Activated CD8-positive, alpha-beta memory T cell treated with anti-CD3 and anti-CD28 coated beads, Interleukin-2, amount 50 U/mL, for 48 hours (primary cell): ENCODE measurements around the gene ATP6V0A4.
"Not testable (repeated sequence)": the region's sequence is repeated elsewhere in the genome, so short reads cannot be mapped to it uniquely, and the experiment has no call there.

ENCODE experiments used
- DNase-seq: peaks from one replicate; pipeline ENCODE4 v3.0.0-alpha.2; 2020

ATP6V0A4 gene

DNA sequence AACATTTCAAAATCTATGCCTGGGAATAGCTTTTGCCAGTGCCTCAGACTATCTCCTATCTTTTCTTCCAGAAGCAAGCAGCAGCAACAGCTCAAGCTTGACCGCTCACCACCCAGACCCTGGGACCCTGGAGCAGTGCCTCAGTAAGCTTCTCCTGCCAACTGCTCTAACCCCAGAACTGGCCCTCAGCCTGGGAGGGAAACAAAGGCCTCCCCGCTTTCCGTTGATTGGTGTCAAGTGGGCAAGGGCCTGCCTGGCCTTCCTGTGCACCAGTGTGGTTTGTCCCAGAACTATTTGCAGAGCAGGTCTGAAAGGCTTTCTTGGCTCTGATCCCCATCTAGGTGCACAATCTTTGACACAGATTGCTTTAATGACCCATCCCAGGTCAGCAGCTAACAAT, 3.3 kb upstream of the ATP6V0A4 start:
- no peak for DNase-seq

DNA sequence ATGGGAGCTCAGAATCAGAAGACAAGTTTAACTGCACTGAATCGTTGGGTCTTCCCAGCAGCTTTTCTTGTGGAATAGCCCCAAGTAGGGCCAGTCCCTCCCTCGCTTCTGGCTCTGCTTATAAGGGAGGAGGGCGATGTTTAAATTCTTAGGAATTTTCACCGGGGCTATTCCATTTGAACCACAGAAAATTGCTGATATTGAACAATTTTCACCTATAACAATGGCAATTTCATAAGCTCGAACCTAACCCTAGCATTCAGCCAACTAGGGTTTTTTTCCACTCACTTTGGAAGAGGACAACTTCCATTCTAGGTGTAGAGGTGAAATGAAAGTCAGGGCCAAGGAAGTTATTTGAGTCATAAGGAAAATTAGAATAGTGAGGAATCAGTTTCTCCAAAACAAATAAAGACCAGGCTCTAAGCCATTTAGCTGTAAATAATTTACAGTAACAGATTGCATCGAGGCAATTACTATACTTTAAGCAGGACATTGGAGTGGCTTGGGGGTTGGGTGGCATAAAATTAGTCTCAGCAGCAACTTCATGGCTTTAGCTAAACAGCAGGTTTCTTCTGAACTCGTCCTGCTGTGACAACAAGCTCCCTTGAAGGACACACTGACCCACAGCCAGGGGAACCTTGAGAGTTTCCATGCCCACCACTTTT, 1.5 kb upstream of the ATP6V0A4 start:
- DNase-seq: no peak

DNA sequence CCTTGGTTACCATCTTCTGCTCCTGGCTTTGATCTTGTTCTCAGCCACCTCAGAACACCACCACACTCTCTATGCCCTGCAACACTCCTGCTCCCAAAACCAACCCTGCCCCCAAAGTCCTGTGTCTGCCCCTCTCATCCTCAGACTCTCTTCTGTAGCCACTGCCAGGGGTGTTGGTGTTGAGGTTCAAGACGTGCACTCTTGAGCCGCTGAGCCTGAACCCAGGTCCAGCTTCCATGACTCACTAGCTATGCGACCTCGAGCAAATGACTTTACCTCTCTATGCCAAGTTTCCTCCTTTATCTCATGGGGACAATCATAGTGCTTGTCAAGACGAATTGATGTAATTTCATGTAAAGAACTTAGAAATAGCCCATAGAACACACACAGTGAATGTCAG, 840 bp upstream of the ATP6V0A4 start:
- DNase-seq: no peak

DNA sequence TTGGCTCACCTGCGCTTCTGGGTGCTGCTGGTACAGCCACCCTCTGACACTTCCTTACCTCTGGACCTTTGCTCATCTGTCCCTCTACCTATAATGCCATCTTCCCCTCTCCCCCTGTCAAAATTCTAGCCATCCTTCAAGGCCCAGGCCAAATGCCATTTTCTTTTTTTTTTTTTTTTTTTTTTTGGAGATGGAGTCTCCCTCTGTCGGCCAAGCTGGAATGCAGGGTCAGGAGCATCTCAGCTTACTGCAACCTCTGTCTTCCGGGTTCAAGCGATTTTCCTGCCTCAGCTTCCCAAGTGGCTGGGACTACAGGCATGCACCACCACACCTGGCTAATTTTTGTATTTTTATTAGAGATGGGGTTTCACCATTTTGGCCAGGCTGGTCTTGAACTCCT, 950 bp downstream of the ATP6V0A4 start:
- not testable (repeated sequence) for DNase-seq

DNA sequence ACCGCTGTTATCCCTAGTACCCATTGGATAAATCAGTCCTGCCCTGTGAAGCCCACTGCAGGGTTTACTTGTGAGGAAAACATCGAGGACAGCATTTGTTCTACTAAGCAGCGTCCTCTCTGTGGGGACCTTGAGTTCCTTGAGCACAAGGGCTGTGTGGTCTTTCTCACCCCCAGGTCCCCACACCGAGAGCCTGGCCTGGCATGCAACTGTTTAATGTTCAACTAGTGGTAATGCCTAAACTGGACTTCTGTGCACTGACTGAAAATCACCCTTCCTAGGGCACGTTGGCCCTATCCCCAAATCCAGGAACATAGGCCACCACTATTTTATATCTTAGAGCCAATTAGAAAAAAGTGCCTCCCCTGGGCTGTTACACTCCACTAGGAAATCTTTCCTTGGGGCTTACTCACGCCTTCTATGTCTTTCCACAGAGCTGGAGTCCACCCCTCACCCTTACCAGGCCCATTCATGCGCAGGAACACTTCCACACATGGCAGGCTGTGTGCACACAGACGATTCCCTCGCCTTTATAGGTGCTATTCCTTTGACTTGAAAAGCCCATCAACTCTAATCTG, 1.9 kb downstream of the ATP6V0A4 start:
- no peak for DNase-seq

DNA sequence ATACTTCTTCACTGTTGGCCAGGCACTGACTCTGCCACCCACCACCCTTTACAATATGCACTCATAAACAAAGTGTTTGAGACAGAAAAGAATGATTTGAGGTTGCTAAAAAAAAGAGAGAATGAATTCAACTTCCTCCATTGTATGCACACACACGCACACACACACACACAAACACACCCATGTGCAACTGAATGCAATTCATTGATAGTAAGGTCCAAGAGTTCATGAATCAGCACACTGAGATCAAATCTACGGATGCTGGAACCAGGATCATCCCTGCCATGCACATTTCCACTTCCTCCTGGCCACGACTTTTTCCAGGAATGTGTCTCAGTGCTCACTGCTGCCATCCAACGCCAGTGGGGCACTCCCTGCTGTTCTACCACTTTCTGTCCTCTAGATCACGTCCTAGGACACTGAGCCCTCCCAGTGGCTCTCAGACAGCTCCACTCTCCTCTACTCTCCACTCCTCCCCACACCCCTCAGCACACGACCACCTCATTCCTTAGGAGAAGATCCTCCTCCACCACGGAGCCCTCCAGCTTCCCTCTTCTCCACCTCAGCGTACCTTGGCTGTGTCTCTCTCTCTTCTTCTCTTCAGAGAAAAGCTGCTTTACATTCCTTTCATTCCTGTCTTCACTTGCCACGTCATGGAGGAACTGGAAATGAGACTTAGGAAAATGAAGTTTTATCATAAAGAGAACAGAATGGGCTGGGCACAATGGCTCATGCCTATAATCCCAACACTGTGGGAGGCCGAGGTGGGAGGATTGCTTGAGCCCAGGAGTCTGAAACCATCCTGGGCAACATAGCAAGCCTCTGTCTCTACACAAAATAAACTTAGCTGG, 12.2 kb downstream of the ATP6V0A4 start:
- no peak for DNase-seq

DNA sequence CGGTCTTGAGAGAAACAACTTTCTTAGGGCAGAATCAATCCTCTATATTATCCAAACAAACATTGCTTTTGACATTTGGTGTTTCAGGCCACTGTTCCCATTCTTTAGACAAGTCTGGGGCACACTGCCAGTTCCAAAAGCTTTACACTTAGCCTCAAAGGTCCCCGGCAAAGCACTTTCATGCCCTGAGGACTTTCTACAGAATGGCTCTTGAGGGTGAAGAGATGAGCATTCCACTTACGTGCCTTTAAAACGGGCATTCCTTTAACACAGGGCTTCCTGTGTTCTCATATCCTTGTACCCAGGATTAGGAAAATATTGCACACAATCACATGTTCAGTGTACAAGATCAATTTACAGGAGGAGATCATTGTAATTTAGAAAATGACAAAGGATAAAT, 13.3 kb downstream of the ATP6V0A4 start:
- no peak for DNase-seq

DNA sequence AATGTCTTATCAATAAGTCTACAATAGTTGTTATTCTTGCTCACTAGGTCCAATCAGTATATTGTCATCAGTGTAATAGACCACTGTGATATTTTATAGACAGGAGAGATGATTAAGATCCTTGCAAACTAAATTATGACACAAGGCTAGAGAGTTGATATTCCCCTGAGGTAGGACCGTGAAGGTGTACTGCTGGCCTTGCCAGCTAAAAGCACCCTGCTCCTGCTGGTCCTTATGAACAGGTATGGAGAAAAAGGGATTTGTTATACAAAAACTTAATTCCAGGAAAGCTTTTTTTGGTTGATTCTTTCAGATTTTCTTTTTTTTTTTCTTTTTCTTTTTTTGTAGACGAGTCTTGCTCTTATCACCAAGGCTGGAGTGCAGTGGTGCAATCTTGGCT, 17.0 kb downstream of the ATP6V0A4 start:
- DNase-seq: no peak

DNA sequence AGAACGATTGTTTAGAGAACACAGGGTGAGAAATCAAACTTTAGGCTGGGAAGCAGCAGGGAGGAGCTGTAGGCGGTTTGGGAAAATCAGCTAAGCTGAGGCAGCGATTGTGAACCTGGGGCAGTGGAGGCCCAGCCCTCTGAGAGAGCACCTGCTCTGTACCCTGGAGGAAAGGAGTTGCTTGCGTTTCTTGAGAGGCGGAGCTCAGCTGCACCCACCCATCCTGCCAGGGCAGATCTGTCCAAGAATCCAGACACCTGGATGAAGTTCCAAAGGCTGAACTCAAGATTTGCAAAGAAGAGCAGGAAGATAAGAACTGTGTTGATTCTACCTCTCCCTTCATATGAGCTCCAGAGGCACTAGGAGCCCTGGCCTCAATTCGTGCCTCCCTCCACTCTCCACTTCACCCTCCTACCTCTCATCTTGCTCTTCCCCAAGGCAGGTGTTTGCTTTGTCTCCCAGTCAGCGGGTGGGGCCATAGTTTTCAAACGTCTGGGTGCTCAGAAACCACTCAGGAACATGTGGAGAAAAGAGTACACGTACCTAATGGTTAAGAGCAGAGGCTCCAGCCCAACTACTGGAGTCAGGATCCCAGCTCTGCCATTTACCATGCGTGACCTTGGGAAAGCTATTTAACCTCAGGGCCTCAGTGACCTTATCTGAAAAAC, 21.7 kb downstream of the ATP6V0A4 start:
- DNase-seq: no peak

DNA sequence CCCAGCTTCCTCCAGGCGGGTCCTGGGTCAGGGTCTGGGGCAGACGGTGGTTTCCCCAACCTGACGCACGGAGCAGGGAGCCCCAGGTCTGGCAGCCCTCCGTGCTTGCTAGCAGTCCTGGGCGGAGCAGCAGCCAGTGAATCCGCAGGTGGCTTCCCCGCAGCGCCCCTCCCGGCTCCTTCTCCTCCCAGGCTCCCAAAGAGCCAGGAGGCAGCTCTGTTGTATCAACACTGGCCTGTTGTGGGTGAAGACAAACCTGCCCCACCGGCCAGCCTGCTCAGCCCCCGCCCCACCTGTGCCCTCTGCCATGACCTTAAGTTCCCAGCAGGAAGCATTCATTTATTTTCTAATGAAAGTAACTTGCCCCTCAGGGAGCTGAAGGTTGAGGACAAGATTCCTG, 24.2 kb downstream of the ATP6V0A4 start:
- no peak for DNase-seq

DNA sequence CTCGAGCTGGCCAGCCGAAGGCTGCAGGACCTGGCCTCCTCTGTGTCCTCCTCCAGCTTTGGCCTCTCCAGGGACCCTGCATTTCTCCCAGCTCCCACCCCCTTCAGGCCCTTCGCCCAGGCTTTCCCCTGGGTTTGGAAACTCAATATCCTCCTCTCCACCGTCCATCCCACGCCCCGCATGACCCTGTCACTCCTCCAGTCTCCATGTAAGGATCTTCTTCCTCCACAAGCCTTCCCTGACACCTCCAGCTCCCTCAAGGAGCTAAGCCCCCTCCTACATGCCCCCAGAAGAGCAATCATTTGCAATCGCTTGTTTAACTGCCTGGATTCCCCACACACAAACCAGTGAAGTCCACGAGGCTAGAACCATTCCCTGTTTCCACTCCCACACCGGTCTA, 24.8 kb downstream of the ATP6V0A4 start:
- DNase-seq: no peak

DNA sequence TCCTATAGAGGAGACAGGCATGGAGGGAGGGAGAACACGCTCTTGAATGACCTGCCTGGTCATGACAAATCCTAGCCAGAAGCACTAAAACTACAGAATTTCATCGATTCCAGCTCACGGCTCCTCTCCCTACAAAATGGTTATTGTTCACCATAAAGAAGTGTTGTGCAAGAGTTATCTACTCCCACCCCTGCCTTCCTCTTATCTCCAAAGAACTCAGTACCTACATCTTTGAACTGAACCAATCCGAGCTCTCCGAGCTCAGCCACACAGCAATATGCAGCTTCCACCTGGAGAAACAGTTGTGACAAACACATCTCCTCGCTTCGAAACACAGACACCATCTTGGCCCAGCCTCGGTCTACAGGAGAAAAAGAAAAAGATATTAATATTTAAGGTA, 27.1 kb downstream of the ATP6V0A4 start:
- no peak for DNase-seq

DNA sequence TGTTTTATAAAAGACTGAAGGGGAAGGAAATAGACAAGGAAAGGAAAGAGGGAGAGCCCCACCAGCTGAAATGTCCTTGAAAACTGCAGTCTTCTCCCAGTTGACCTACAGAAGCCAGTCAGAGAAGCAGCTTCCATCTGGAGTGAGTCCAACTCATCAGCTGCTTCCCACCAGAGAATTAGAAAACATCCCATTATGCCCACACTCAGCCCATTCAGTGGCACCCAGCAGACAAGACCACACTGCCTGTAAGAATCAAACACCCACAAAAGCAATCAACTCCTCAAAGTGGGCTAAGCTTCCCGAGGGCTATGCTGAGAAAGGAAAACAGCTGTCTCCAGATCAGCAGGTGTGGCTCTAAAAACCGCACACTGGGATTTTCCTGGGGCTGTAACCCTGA, 29.8 kb downstream of the ATP6V0A4 start:
- no peak for DNase-seq

DNA sequence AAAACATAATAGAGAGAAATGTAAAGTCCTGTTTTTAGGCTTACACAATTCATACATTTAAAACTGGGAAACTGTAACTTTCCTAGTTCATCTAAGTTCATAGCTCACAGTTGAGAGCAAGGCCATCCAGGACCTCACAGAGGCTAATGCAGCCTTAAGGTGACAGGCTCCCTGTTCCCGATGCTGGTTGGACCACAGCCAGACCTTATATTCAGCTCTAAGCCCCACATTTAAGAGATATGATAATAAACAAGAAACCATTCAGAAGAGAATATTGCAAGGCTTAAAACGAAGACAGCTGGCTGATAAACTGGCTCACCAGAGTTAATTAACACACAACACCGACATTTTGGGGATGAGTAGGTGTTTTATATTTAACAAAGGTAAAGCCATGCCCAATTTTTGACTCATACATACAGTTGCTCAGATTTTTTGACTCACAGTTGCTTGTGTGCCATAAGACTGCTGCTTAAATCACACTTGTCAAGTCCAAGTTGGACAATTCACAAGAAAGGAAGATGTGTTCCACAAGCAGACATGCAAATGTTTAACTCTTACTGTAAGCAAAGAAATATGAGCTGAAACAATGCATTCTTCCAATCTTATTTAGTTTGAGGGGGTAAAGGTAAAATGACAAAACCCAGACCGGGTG, 41.3 kb downstream of the ATP6V0A4 start:
- DNase-seq: no peak

DNA sequence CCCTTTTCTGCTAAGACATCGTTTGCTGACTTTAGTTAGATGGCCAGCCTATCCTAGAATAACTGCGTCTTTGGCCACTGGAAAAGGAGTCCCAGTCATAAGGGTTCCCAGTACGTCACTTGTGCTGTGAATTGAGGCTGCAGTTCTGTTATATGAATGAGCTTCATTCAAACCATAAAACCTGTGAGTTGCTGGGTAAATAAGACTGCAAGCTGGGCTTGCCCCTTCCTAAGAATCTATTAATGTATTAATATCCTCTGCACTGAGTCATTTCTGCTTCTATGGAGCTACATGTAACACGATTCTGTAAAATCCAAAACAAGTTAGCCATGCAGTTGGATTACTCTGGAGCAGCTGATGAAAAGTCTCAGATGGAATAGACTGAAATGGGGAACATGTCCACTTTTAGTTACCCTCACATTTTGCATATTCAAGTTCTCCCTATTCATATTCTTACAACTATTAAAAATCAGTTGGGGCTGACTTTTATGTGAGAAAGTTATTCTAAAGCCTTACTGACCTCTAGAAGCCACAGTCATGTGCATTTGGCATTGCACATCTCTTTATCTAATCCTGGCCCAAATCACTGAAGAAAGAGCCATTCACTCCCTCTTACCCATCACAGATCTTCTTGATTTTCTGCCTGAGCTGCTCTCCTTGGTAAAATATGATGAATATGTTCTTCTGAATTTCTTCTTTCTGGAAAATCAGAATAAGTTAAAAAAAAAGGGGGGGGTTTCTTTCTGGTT, 42.0 kb downstream of the ATP6V0A4 start:
- no peak for DNase-seq

DNA sequence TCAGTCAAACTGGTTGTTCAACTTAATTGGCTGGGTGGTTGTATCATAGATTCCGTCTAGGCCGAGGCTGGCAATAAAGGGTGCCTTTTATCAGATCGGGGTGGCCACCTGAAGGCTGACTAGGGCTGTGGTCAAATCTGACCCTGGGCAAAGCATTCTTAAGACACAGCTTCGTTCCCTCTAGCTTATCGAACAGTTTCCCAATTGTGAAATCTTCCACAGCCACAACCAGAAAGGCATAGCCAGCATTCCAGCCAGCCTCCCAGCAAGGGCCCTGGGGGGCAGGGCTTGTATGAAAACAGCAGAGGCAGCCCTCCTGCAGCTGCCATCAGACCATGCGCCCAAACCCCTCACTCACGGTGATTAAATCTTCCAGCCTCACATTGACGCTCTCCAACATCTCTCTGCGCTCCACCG, 42.7 kb downstream of the ATP6V0A4 start:
- no peak for DNase-seq

DNA sequence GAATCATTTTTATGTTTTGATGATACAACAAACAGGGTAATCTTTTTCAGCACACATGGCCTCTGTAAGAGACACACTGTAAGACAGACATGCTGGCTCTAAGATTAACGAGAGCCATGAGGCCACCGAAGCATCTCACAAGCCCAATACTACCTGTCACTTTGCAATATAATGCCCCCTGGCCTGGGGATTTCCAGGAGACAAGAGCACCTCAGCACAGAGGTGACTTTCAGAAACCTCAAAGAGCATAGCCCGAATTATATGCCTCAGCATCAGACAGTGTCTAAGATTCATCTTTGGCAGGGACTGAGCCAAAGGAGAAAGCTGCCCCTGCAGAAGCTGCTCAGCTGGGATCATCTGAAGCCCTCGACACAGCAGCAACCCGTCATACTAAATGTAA, 44.4 kb downstream of the ATP6V0A4 start:
- no peak for DNase-seq

DNA sequence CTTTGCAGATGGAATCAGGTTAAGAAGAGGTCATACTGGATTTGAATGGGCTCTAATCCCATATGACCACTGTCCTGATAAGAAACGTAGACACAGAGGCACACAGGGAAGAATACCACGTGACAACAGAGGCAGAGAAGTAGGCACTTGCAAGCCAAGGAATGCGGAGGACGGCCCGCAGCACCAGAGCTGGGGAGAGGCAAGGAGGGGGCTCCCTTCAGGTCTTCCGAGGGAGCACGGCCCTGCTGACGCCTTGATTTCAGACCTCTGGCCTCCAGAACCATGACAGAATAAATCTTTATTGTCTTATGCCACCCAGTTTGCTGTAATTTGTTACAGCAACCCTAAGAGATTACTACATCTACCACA, 44.9 kb downstream of the ATP6V0A4 start:
- no peak for DNase-seq

DNA sequence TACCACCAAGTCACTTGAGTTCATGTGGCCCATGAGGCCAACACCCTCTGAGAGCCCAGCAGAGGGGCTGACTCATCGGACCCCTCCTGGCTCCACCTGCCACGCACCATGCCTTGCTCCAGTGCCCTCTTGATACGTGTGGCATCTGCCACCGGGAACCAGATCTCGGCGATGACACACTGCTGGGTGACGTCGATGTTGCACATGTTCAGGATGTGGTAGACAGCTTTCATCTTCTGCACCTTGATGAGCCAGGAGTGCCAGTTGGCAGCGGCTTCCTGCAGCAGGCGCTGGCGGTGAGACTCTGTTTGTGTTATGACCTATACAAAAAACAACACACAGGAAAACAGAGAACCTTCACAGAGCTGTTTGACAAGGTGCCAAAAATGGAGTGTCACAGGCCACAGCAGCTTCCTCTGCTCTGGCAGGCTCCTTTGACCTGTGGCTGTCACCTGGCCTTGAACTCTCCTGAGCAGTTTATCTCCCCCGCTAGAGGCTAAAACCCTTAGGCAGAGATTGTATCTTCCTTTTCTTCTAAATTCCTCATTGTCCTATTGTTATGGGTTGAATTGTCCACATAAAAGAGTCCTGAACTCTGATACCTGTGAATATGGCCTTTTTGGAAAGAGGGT, 45.4 kb downstream of the ATP6V0A4 start:
- DNase-seq: peak; percentile 86

DNA sequence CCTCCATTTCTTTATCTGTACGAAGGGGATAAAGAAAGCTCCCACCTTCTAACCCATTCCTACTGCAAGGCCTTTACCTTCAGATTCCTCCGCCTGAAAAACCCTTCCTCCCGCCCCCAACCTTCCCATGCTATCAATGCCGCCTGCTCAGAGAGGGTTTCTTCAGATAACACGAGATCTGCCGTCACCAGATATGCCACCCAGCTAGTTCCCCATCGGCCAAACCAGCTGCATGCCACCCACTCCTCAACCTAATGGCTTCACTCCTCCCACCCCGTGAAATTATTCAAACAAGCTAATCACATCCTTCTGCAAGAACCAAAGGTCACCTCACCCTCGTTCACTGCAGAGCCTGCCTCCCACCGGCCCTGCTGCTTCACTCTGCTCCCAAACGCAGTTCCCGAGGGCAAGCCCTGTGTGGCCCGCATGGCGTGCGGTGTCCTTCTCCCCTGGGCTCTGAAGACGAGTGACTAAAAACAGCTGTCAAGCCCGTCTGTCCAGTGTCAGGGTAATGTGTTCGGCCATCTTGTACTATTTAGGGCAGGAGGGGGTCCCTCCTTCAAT, 47.0 kb downstream of the ATP6V0A4 start:
- no peak for DNase-seq

DNA sequence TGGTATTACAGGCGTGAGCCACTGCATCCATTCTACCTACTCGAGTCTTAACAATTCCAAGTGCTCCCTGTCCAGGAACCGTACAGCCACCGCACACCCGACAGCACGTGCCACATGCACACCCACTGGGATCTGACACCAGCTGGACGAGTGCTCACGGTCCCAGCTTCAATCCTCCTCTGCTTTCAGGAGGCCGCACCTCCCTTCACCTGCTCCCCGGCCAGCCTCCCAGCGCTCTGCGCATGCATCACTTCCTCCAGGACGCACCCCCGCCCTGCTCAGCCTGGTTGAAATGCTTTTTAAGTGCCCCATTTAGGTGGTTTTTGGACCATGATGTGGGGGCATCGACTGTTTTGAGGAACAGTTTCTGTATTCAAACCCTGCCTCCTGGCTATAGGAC, 47.5 kb downstream of the ATP6V0A4 start:
- DNase-seq: no peak

DNA sequence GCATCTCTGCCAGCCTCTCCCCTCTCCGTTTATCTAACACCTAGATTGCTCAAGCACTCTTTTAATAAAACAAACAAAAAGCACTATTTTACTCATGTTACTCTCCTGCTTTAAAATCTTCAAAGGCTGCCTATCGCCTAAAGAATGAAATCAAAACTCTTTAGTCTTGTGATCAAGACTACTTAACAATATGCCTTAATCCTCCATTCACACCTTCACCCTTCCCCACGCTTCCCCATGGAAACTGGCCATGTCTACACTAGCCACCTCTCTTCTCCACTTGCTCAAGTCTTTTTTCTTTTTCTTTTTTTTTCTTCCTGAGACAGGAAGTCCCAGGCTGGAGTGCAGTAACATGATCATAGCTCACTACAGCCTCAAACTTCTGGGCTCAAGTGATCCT, 48.0 kb downstream of the ATP6V0A4 start:
- no peak for DNase-seq
